Umbilical cord (tissue), 2 donors: Measurements from ENCODE around the gene LAMC1. TPM values are rescaled to one million over a fixed set of nuclear protein-coding genes. Genes with fewer than 3 reads are reported as not detected.

Experiments
- DNase-seq: peaks from one replicate; pipeline ENCODE4 v3.0.0-alpha.2; 2015; ENCODE audit warnings: low spot score
- total RNA-seq: library from RNA; depleted of rRNA; stranded (reverse); fragments of >200 nt; gene quantifications from one replicate; pipeline ENCODE4 v1.2.3, GENCODE V29; 2014; ENCODE audit warnings: low replicate concordance; ENCODE audit not compliant: insufficient read depth

Gene LAMC1
- total RNA-seq, 1 donor from 2014 or later: 585 TPM

DNA sequence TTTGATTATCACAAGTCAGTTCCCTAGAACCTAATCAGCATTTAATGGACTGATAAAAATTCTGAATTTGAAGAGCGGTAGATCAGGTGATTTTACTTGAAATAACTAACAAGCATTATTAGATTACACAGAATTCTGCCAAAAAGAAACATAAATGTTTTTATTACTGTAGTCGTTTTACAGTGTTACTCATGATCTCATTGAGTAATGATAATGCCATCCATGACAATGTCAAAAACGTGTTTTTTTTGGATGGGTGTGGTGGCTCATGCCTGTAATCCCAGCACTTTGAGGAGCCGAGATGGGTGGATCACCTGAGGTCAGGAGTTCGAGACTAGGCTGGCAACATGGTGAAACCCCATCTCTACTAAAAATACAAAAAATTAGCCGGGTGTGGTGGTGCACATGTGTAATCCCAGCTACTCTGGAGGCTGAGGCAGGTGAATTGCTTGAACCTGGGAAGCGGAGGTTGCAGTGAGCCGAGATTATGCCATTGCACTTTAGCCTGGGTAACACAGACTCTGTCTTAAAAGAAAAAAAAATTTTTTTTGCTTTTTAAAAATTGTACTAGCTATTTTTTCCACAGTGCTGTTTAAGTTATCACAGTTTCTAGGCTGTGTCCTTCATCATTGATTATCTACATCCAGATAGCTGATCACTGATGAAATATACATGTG, 56.6 kb downstream of the LAMC1 start:
- DNase-seq: no peak

- DNase-seq: no peak
These were observed 57.2 kb downstream of the LAMC1 start for GRCh38 chr1:183080406-183080805.

GRCh38 chr1:183081402-183082120, 58.3 kb downstream of the LAMC1 start:
- DNase-seq: no peak

GRCh38 chr1:183082650-183083049, 59.4 kb downstream of the LAMC1 start:
- DNase-seq: no peak

DNA sequence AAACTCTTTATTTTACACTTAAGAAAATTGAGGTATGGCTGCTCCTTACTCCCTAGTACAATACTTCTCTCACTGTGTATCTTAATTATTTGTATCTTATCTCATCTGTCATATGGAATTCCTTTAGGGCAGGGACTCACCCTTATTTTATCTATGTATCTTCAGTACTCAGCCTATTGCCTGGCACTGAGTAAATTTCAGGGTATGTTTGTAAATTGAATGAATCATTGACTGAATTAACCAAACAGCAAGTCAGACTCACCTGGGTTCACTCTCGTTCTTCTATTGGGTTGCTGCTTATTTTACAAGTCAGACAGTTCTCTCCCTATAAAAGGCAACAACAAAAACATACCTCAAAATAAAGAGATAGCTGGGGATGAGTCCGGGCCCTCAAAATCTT, 63.8 kb downstream of the LAMC1 start:
- no peak for DNase-seq

- no peak for DNase-seq
These were observed 65.9 kb downstream of the LAMC1 start for GRCh38 chr1:183089025-183089639.

- DNase-seq: peak; percentile 63
These were observed 67.3 kb downstream of the LAMC1 start for GRCh38 chr1:183090391-183091006.

DNA sequence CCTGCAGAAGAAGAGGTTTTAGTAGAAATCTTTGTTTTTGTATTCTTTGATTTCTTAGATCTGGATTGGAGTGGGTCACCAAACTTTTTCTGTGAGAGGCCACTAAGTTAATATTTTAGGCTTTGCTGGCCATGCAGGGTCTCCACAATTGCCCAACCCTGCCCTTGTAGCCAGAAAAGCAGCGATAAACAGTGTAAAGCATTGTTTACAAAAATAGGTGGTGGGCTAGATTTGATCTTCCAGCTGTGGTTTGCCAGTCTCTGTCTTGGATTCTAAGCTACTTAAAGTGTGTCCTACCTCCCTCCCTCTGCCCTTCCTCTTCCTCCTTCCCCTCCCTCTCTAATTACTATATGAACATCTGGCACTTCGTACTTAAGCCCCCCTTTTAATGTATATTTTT, 68.0 kb downstream of the LAMC1 start:
- no peak for DNase-seq

DNA sequence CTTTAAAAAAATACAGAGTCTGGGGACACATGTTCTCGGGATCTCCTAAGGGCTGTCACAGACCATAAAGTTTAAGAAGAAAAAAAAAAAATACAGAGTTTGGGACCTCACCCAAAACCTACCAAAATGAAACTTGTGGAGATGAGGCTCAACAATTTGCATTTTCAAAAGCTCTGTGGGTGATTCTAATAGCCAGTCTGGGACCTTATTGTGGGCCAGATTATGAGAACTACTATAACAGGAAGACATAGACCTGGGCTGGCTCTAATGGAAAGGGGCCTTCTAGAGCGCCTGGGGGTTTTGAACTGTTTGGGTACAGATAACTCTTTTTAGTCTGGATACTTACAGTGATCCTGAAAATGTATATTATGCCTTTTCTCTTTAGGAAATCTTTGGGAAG, 69.1 kb downstream of the LAMC1 start:
- DNase-seq: no peak

DNA sequence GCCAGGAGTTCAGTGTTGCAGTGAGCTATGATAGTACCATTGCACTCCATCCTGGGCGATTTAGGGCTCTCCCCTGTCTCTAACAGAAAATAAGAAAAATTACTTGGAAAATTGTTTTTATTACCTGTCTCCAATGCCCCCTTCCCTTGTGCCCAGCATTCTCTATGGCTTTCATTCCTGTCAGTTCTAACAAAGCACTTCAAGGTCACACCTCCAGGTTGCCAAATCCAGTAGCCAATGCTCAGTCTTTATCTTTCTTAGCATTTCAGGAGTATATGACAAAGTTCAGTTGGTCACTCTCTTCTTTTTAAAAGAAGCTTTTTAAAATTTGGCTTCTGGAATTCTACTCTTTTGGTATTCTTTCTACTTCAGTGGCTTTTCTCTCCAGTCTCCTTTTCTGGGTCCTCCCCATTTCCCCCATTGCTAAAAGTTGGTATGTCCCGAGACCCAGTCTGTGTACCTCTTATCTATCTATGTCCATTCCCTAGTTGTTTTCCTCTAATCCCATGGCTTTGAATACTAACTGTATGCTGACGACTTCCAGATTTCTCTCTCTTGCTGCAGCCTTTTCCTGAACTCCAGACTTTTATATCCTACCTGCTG, 69.9 kb downstream of the LAMC1 start:
- DNase-seq: peak; percentile 48

DNA sequence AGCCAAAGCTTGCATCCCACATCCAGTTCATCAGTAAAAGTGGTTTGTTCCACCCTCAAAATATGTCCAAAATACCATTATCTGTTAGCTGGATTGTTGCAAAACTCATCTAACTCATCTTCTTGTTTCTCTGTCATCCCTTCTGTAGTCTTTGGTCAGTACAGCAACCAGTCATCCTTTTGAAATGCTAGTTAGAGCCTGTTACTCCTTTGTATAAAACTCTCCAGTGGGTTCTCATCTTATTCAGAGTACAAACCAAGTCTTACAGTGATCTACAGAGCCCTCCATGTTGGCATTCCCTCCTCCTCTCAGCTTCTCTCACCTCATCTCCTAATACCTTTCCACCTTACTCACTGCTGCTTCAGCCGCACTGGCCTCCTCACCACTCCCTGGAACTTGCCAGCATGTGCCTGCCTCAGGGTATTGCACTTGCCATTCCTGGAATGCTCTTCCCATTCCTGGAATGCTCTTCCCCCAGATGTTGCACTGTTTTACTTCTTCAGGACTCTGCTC, 70.6 kb downstream of the LAMC1 start:
- DNase-seq: no peak

DNA sequence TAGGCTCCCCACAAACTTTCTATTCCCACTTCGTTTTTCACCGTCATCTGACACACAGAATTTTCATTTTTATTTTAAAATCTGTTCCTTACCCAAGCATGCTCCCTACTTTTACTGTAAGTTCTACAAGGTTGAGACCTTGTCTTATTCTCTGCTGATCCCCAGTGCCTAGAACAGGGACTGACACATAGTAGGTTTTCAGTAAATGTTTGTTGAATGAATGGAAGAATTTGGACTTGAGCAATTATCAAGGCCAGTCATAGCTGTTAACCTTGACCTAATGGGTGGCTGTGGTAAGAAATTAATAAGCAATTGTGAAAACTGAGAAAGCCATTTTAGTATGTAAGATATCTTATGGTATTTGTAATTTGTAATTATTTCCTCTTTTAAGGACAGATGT, 71.1 kb downstream of the LAMC1 start:
- DNase-seq: no peak

DNA sequence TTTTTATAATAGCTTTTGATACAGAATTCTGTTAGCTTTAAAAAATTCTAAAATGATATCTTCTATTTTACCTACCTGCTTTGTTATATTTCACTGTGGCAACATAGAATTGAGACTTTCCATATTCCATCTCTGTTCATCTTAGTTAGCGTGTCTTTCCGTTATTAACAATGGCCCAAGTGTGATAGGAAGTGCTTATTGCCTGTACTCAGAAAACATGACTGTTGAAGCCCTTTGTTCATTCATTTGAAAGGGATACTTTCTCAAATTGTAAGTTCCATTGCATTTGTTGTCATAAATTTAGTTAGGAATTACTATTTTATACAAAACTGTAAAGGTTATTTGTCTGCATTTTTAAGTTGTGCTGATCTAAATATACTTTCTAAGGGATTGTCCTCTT, 73.1 kb downstream of the LAMC1 start:
- DNase-seq: no peak

DNA sequence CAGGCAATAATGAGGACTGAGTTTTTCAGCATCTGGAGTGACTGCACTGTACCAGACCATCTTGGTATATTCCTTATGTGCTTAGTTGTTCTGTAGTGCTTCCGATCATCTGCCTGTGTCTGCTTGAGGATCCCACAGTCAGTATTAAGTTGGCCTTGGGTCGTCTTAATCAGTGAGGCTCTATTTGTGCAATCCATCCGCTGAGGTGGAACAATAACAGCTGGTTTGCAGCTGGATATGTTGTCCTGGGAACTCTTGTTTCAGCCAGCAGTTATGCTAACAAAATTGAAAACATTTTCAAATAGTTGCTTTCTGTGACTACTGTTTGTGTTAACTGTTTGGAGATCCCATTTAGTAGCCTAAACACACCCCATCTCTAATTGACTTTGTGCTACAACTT, 73.7 kb downstream of the LAMC1 start:
- no peak for DNase-seq

DNA sequence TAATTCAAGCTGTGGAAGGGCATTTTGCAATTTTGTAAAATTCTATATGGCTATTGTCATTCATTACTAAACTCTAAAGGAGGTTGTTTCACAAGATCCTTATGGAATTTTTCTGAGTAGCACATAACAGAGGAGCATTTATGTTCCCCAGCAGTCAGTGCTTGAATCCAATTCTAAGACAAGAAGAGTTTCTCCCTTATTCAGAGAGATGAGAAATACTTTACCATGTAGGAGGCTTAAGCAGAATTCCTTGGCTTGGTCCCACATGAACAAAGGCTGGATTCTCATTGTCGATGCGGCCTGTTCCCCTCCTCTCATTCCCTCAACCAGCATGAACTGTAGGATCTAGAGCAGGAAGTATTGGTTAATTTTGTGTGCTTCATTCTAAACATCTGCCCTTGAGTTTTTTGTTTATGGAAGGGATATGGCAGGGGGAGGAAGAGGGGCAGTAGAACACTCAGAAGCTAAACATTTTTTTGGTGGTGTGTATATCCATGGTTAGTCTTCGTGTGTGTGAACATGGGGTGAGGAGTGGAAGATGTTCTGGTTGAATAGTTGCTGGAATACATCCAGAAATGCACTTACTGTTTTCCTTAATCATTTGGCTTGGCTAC, 74.3 kb downstream of the LAMC1 start:
- DNase-seq: no peak

GRCh38 chr1:183098317-183098716, 75.1 kb downstream of the LAMC1 start:
- DNase-seq: no peak

GRCh38 chr1:183100361-183100974, 77.2 kb downstream of the LAMC1 start:
- no peak for DNase-seq

DNA sequence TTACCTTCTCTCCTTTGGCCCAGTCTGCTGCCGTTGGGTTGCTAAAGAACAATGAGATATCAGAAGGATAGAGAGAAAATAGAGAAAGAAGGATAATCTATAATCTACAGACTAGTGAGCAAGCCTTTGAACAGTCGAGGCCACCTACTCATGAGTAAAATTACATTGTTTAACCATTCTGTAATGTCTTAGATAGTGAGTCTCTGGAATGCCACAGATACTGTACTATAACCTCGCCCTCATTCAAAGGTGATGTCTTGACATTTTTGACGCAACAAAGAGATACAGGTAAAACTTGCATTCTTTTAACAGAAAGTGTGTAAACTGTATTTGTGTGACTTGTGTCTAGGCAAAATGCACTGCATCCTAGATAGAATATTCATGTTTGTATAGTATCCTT, 77.9 kb downstream of the LAMC1 start:
- DNase-seq: no peak

DNA sequence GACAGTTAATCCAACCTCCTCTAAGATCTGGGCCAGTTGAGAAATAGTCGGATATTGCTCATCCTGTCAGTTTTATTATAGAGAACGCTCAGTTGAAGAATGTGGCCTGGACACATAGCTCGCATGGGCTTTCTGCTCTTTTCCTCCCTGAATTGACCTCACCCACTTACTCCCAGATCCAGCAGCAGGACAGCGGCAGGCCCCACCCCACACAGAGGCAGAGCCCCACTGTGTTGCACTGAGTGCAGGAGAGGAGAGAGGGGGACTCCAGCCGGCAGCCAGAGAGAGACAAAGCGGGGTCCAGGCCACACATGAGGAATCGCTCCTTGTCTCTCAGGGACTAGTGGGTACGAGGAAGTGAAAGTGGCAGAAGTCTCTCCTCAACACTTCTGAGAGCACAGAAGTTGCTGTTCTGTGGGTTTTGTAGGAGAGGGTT, 78.6 kb downstream of the LAMC1 start:
- DNase-seq: no peak

GRCh38 chr1:183103147-183103546, 79.9 kb downstream of the LAMC1 start:
- DNase-seq: no peak

DNA sequence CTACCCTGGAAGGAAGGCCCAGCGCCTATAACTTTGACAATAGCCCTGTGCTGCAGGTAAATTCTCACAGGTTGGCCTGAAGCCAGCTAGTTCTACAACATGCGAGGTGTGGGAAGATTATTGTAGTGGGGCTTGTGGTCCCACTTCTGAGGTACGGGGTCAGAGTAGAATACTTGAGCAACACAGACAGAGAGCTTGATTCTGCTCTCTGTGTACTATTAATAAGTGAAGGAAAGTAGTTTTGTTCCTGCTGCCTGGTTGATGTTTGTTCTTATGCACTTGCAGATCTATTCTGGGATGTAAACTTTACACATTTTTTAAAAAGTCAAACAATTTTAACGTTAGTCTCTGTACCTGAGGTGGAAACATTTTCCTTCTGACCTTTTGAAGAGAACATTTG, 80.4 kb downstream of the LAMC1 start:
- no peak for DNase-seq
